Measurements from ENCODE around the gene C19orf12. TPM values are rescaled to one million over a fixed set of nuclear protein-coding genes. Genes with fewer than 3 reads are reported as not detected.

C19orf12 gene
- total and polyA plus RNA-seq, 2 donors (not counting 3 experiments of a cell fraction or from before 2014, with no cell fraction given) = 20.4 to 22.9 TPM

GRCh38 chr19:29741776-29742175, 26.7 kb upstream of the C19orf12 start:
- POLR2A ChIA-PET = no interaction called here
- H3K4me1 ChIP-seq (ENCODE audit: control insufficient read depth, extremely low read depth, insufficient read depth, low read length) = no peaks in the 10 kb centered on the region
- H3K27me3 ChIP-seq (ENCODE audit: control insufficient read depth in 2 of 2, insufficient read depth in 2 of 2, low read length in 2 of 2) = no peaks in the 10 kb centered on the region
- no peak for DNase-seq (ENCODE audit: low read depth, low spot score)
- H3K36me3 ChIP-seq (ENCODE audit: control insufficient read depth in 2 of 2, extremely low read depth in 1 of 2, insufficient read depth in 2 of 2, low read length in 2 of 2) = no peaks in the 10 kb centered on the region
- no peaks in the 10 kb centered on the region for H4K20me1 ChIP-seq (replicated peaks; ENCODE audit: control insufficient read depth, extremely low read depth, insufficient read depth, low read length)
- intact Hi-C loops (cut with micrococcal nuclease) = no loop called here
- CTCF ChIA-PET = interaction anchor here (0.6 to 3.2 kb wide), 4 partner anchors 11 to 84 kb away, joined by 3 to 8 read pairs (median 4); no protein-coding TSS in a partner anchor
- H3K9me1 ChIP-seq (replicated peaks; ENCODE audit: control insufficient read depth, extremely low read depth, insufficient read depth, low read length) = no peaks in the 10 kb centered on the region
- dilution Hi-C loops (cut with MboI; ENCODE audit: extremely low pct_ligation_motif_present, low sequenced_read_pairs) = loop anchor here (25.0 kb wide), 1 partner anchor 896 kb away; no protein-coding TSS in a partner anchor
- H3K27ac ChIP-seq (ENCODE audit: insufficient read depth, low read depth, low read length) = no peak overlapping the region
- TF ChIP-seq MYC (IDR thresholded peaks at IDR 0.05; ENCODE audit: low read depth, low read length) (no peak), POLR2AphosphoS5 (IDR thresholded peaks at IDR 0.05; ENCODE audit: insufficient read depth, low read depth, low read length) (no peak), GATA2 (IDR thresholded peaks at IDR 0.05; ENCODE audit: insufficient read depth, insufficient read length, low read depth, low read length) (no peak), POLR2A (IDR thresholded peaks at IDR 0.05; ENCODE audit: low read depth, low read length) (no peak)
- no peak overlapping the region for H2AFZ ChIP-seq (ENCODE audit: low read depth, low read length)
- H3K79me2 ChIP-seq (ENCODE audit: control insufficient read depth, insufficient read depth, low read length) = no peaks in the 10 kb centered on the region
- H3K4me3 ChIP-seq (replicated peaks in 1 of 3; ENCODE audit: insufficient read depth in 1 of 3, low read depth in 1 of 3, low read length in 3 of 3) = no peak overlapping the region
- no peak overlapping the region for H3K9ac ChIP-seq (replicated peaks; ENCODE audit: extremely low read depth, insufficient read depth, low read length)
- no peak overlapping the region for H3K4me2 ChIP-seq (ENCODE audit: insufficient read depth, low read length)
- FAIRE-seq = no peak
- H3K9me3 ChIP-seq (replicated peaks; ENCODE audit: control insufficient read depth, insufficient read depth, low read length) = no peaks in the 10 kb centered on the region
- BruUV-seq (replicated peaks) = no TSS peak

- dilution Hi-C loops (cut with MboI; ENCODE audit: extremely low pct_ligation_motif_present, low sequenced_read_pairs) (loop anchor here (25.0 kb wide), 1 partner anchor 896 kb away; no protein-coding TSS in a partner anchor), intact Hi-C loops (cut with micrococcal nuclease) (no loop called here)
- Histone ChIP-seq H3K9ac (replicated peaks; ENCODE audit: extremely low read depth, insufficient read depth, low read length) (no peak overlapping the region), H3K36me3 (ENCODE audit: control insufficient read depth in 2 of 2, extremely low read depth in 1 of 2, insufficient read depth in 2 of 2, low read length in 2 of 2) (no peaks in the 10 kb centered on the region), H4K20me1 (replicated peaks; ENCODE audit: control insufficient read depth, extremely low read depth, insufficient read depth, low read length) (no peaks in the 10 kb centered on the region), H3K9me1 (replicated peaks; ENCODE audit: control insufficient read depth, extremely low read depth, insufficient read depth, low read length) (no peaks in the 10 kb centered on the region), H3K4me3 (replicated peaks in 1 of 3; ENCODE audit: insufficient read depth in 1 of 3, low read depth in 1 of 3, low read length in 3 of 3) (no peak overlapping the region), H2AFZ (ENCODE audit: low read depth, low read length) (no peak overlapping the region), H3K79me2 (ENCODE audit: control insufficient read depth, insufficient read depth, low read length) (no peaks in the 10 kb centered on the region), H3K27me3 (ENCODE audit: control insufficient read depth in 2 of 2, insufficient read depth in 2 of 2, low read length in 2 of 2) (no peaks in the 10 kb centered on the region), H3K4me1 (ENCODE audit: control insufficient read depth, extremely low read depth, insufficient read depth, low read length) (no peaks in the 10 kb centered on the region), H3K27ac (ENCODE audit: insufficient read depth, low read depth, low read length) (no peak overlapping the region), H3K9me3 (replicated peaks; ENCODE audit: control insufficient read depth, insufficient read depth, low read length) (no peaks in the 10 kb centered on the region), H3K4me2 (ENCODE audit: insufficient read depth, low read length) (no peak overlapping the region)
- ChIA-PET POLR2A (no interaction called here), CTCF (interaction anchor here (0.6 to 1.6 kb wide), 2 partner anchors 17 to 85 kb away, joined by 3 to 4 read pairs; no protein-coding TSS in a partner anchor)
- FAIRE-seq = no peak
- TF ChIP-seq EZH2 (IDR thresholded peaks at IDR 0.05; ENCODE audit: borderline replicate concordance, low read depth, low read length, severe bottlenecking) (no peak), MAX (IDR thresholded peaks at IDR 0.05; ENCODE audit: insufficient read depth, insufficient read length) (no peak), GATA2 (IDR thresholded peaks at IDR 0.05; ENCODE audit: insufficient read depth, insufficient read length, low read depth, low read length) (no peak), CTCF (IDR thresholded peaks at IDR 0.05; ENCODE audit: extremely low read depth in 1 of 2, insufficient read depth in 1 of 2, low read depth in 1 of 2, low read length in 2 of 2) (no peak), MYC (IDR thresholded peaks at IDR 0.05; ENCODE audit: low read depth, low read length) (no peak), POLR2A (IDR thresholded peaks at IDR 0.05; ENCODE audit: low read depth, low read length) (no peak), POLR2AphosphoS5 (IDR thresholded peaks at IDR 0.05; ENCODE audit: insufficient read depth, low read depth, low read length) (no peak), JUN (IDR thresholded peaks at IDR 0.05; ENCODE audit: borderline replicate concordance, insufficient read depth, insufficient read length, low read depth) (no peak), FOS (IDR thresholded peaks at IDR 0.05; ENCODE audit: borderline replicate concordance, insufficient read depth, low read length) (no peak)
- BruUV-seq (replicated peaks) = no TSS peak
- DNase-seq (ENCODE audit: low read depth, low spot score) = no peak
Observed at GRCh38 chr19:29741226-29741625, 26.2 kb upstream of the C19orf12 start.
